Fibroblast of the aortic adventitia (primary cell): ENCODE results near the gene GABARAP. TPM values are rescaled to one million over a fixed set of nuclear protein-coding genes. Genes with fewer than 3 reads are reported as not detected.

Experiments used
- DNase-seq: peaks from one replicate; pipeline ENCODE4 v3.0.0-alpha.2; 2010; ENCODE audit warnings: low read depth
- H3K4me3 ChIP-seq: 2 replicates; pipeline ENCODE4 v1.5.1; 2011; ENCODE audit warnings: low read depth, mild to moderate bottlenecking, control low read depth, low read length, moderate library complexity
- CTCF ChIP-seq: IDR thresholded peaks from 2 replicates; pipeline ENCODE4 v1.5.1; 2011; ENCODE audit warnings: mild to moderate bottlenecking, low read length, control low read depth, inconsistent platforms; ENCODE audit not compliant: insufficient read depth
- total RNA-seq: library from RNA; depleted of rRNA; stranded (reverse); fragments of >200 nt; gene quantifications from 2 replicates; pipeline ENCODE4 v1.2.3, GENCODE V29; 2012; ENCODE audit warnings: low replicate concordance

GABARAP gene
- total RNA-seq = 293 and 420 TPM in 2 replicates

- H3K4me3 ChIP-seq = peak within 1 kb of the TSS; percentile 99
- DNase-seq = peak; percentile 96
- no peak for TF ChIP-seq CTCF
Observed at GRCh38 chr17:7241783-7242716, at the start of gene GABARAP. Gene GABARAP, minus strand, starts transcription at chr17:7242449. Its CDS starts 119 bp downstream, at chr17:7242330.

GRCh38 chr17:7290685-7291084, 48.4 kb upstream of the GABARAP start:
- TF ChIP-seq CTCF = no peak
- DNase-seq = no peak

GRCh38 chr17:7290166-7290565, 47.9 kb upstream of the GABARAP start:
- H3K4me3 ChIP-seq = no peak overlapping the region
- no peak for DNase-seq
- no peak for TF ChIP-seq CTCF

More at GRCh38 chr17:7290685-7291084, 48.4 kb upstream of the GABARAP start:
- H3K4me3 ChIP-seq = no peak overlapping the region

GRCh38 chr17:7289256-7290032, 47.2 kb upstream of the GABARAP start:
- H3K4me3 ChIP-seq = no peak overlapping the region
- no peak for DNase-seq
- TF ChIP-seq CTCF = no peak

GRCh38 chr17:7285679-7286078, 43.4 kb upstream of the GABARAP start:
- TF ChIP-seq CTCF = no peak
- DNase-seq = no peak
- H3K4me3 ChIP-seq = no peak overlapping the region

GRCh38 chr17:7284911-7285310, 42.7 kb upstream of the GABARAP start:
- no peak for TF ChIP-seq CTCF
- H3K4me3 ChIP-seq = no peak overlapping the region
- no peak for DNase-seq
